Chondrocyte (in vitro differentiated cells): ENCODE measurements around the gene INA. TPM values are rescaled to one million over a fixed set of nuclear protein-coding genes. Genes with fewer than 3 reads are reported as not detected.

Experiments
- DNase-seq: peaks from one replicate; pipeline ENCODE4 v3.0.0; 2021; ENCODE audit warnings: mixed read lengths, low spot score
- H3K27ac Mint-ChIP-seq: one replicate; pipeline ENCODE4 v1.8.0; 2021; ENCODE audit warnings: mild to moderate bottlenecking, moderate library complexity, mixed read lengths; ENCODE audit not compliant: unreplicated experiment
- H3K27me3 Mint-ChIP-seq: 2 replicates; pipeline ENCODE4 v1.8.0; 2021; ENCODE audit warnings: low read depth, mixed read lengths
- H3K36me3 Mint-ChIP-seq: 2 replicates; pipeline ENCODE4 v1.8.0; 2021; ENCODE audit warnings: low read depth, mixed read lengths
- H3K4me1 Mint-ChIP-seq: 2 replicates; pipeline ENCODE4 v1.8.0; 2021; ENCODE audit warnings: low read depth, mild to moderate bottlenecking, mixed read lengths
- H3K4me3 Mint-ChIP-seq: one replicate; pipeline ENCODE4 v1.8.0; 2021; ENCODE audit warnings: mild to moderate bottlenecking, moderate library complexity, mixed read lengths; ENCODE audit not compliant: unreplicated experiment
- H3K9me3 Mint-ChIP-seq: 2 replicates; pipeline ENCODE4 v1.8.0; 2021; ENCODE audit warnings: low read depth, mixed read lengths
- total RNA-seq: library from RNA; stranded (reverse); gene quantifications from 3 replicates; pipeline ENCODE4 v1.2.1, GENCODE V29; 2021
- TF ChIP-seq, protein P1 (sequence below): fragments of 200-600 bp; sonication (generic); IDR thresholded peaks from 2 replicates; pipeline ENCODE4 v1.5.0; 2021; ENCODE audit warnings: antibody characterized with exemption, mild to moderate bottlenecking, moderate library complexity

Gene INA
- total RNA-seq, 1 donor from 2014 or later, result 31.1 TPM

DNA sequence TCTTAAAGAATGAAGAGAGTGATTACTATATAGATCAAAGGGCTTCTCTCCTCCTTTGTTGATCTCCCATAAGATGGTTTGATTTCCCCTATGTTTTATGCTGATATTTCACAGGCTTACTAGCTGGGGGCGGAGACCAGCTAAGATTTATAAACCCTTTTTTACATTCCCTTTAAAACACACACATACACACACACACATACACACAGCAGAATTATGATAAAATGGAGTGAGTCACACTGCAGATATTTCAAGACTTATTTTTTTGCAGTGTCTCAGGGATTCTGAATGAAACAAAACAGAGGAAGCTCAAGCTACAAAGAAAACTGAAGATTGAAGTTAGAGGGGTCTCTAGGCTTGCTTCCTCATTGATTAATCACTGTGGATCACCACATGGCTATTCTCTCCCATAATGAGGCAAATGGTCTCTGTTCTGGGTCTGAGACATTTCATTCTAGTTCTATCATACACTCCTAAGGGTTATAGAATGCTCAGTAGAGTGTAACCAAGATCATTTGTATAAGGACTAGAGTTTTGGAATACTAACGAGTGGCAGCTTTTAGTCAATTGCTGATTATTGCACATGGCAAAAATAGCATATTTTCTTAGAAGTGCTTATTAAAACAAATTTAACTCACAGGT is 18.6 kb downstream of the INA start:
- no peaks in the 10 kb centered on the region for H3K36me3 Mint-ChIP-seq

GRCh38 chr10:103307594-103307993 is 30.7 kb downstream of the INA start:
- Mint-ChIP-seq H3K27me3 (no peaks in the 10 kb centered on the region), H3K36me3 (peaks cover 24% of the 10 kb centered on the region), H3K4me3 (no peak overlapping the region), H3K4me1 (no peaks in the 10 kb centered on the region), H3K9me3 (no peaks in the 10 kb centered on the region), H3K27ac (no peak overlapping the region)
- TF ChIP-seq, protein P1, sequence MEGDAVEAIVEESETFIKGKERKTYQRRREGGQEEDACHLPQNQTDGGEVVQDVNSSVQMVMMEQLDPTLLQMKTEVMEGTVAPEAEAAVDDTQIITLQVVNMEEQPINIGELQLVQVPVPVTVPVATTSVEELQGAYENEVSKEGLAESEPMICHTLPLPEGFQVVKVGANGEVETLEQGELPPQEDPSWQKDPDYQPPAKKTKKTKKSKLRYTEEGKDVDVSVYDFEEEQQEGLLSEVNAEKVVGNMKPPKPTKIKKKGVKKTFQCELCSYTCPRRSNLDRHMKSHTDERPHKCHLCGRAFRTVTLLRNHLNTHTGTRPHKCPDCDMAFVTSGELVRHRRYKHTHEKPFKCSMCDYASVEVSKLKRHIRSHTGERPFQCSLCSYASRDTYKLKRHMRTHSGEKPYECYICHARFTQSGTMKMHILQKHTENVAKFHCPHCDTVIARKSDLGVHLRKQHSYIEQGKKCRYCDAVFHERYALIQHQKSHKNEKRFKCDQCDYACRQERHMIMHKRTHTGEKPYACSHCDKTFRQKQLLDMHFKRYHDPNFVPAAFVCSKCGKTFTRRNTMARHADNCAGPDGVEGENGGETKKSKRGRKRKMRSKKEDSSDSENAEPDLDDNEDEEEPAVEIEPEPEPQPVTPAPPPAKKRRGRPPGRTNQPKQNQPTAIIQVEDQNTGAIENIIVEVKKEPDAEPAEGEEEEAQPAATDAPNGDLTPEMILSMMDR, result no peak
- no peak for DNase-seq

More for the DNA sequence above, 18.6 kb downstream of the INA start:
- Mint-ChIP-seq H3K4me1 (peaks cover 16% of the 10 kb centered on the region), H3K9me3 (no peaks in the 10 kb centered on the region), H3K4me3 (no peak overlapping the region), H3K27ac (peak overlapping the region; percentile 5), H3K27me3 (no peaks in the 10 kb centered on the region)
- no peak for DNase-seq
- TF ChIP-seq, protein P1, result no peak

- H3K27me3 Mint-ChIP-seq, result no peaks in the 10 kb centered on the region
- no peak overlapping the region for H3K27ac Mint-ChIP-seq
- no peaks in the 10 kb centered on the region for H3K4me1 Mint-ChIP-seq
- no peak for DNase-seq
- H3K9me3 Mint-ChIP-seq, result no peaks in the 10 kb centered on the region
- H3K36me3 Mint-ChIP-seq, result peaks cover 23% of the 10 kb centered on the region
- TF ChIP-seq, protein P1, result no peak
- H3K4me3 Mint-ChIP-seq, result no peak overlapping the region
Measured at GRCh38 chr10:103310197-103310596, 33.3 kb downstream of the INA start.

DNA sequence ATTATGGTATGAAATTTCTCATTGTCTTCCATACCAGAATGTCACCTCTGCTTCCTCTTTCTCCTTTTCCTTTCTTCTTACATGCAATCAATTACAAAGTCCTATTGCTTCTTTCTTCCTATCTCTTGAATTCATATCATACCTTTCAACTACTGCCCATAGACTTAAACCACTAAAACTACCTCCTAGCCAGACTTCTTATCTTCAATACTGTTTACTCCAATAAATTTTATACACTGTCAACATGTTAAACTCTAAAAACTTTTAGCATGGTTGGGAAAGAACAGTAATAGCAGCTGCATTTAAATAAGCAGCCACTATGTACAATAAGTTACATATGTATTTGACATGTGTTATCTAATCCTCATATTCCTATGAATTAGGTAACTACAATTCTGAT is 39.1 kb downstream of the INA start:
- Mint-ChIP-seq H3K4me1 (no peaks in the 10 kb centered on the region), H3K27me3 (no peaks in the 10 kb centered on the region), H3K9me3 (no peaks in the 10 kb centered on the region), H3K27ac (no peak overlapping the region), H3K4me3 (no peak overlapping the region), H3K36me3 (peaks cover 18% of the 10 kb centered on the region)
- TF ChIP-seq, protein P1, result no peak
- DNase-seq, result no peak

DNA sequence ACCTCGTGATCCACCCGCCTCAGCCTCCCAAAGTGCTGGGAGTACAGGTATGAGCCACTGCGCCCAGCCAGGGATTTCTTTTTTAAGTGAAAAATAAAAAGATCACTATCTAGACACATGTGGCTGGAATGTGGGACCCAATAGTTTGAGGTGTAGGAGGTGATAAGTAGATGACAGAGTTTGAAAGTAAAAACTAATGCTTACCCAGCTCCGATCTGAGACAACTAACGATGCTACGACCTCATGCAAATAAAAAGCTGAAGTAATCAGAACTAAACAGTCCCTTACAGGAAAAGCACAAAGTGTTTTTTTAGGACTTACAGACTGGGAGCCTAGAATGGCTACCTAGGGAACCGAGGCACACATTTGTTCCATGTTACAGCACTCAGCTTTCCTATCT is 51.0 kb downstream of the INA start:
- H3K36me3 Mint-ChIP-seq, result peaks cover 11% of the 10 kb centered on the region
- H3K9me3 Mint-ChIP-seq, result no peaks in the 10 kb centered on the region
- TF ChIP-seq, protein P1, result no peak
- no peaks in the 10 kb centered on the region for H3K4me1 Mint-ChIP-seq
- H3K27ac Mint-ChIP-seq, result no peak overlapping the region
- DNase-seq, result no peak
- H3K27me3 Mint-ChIP-seq, result no peaks in the 10 kb centered on the region
- H3K4me3 Mint-ChIP-seq, result no peak overlapping the region
